Duodenal mucosa (tissue), 2 donors: ENCODE data around the gene PIP5K1B.

Source experiments
- H3K27ac ChIP-seq: one replicate; pipeline ENCODE4 v1.7.0; 2013; ENCODE audit warnings: low read depth, low read length
- H3K27me3 ChIP-seq, 2 donors: one replicate each; pipeline ENCODE4 v1.7.0; 2013; ENCODE audit warnings: low read length in 2 of 2, control low read depth in 1 of 2; ENCODE audit not compliant: insufficient read depth in 2 of 2, control insufficient read depth in 1 of 2
- H3K36me3 ChIP-seq, 2 donors: one replicate each; pipeline ENCODE4 v1.7.0; 2013; ENCODE audit warnings: low read length in 2 of 2, control low read depth in 1 of 2; ENCODE audit not compliant: insufficient read depth in 2 of 2, control insufficient read depth in 1 of 2
- H3K4me1 ChIP-seq, 2 donors: one replicate each; pipeline ENCODE4 v1.7.0; 2013; ENCODE audit warnings: low read length in 2 of 2, control low read depth in 1 of 2; ENCODE audit not compliant: insufficient read depth in 2 of 2, control insufficient read depth in 1 of 2
- H3K4me3 ChIP-seq, 2 donors: one replicate each; pipeline ENCODE4 v1.7.0; 2013; ENCODE audit warnings: low read length in 2 of 2, low read depth in 1 of 2
- H3K9ac ChIP-seq, 2 donors: one replicate each; pipeline ENCODE4 v1.7.0; 2013; ENCODE audit warnings: low read length in 2 of 2, low read depth in 1 of 2
- H3K9me3 ChIP-seq, 2 donors: one replicate each; pipeline ENCODE4 v1.7.0; 2013; ENCODE audit warnings: low read length in 2 of 2, control low read depth in 1 of 2; ENCODE audit not compliant: control insufficient read depth in 1 of 2

PIP5K1B gene

GRCh38 chr9:68883224-68883623 lies 178.2 kb downstream of the PIP5K1B start:
- no peak overlapping the region for H3K9ac ChIP-seq
- no peaks in the 10 kb centered on the region for H3K4me1 ChIP-seq
- H3K27ac ChIP-seq: no peak overlapping the region
- no peak overlapping the region for H3K4me3 ChIP-seq
- H3K36me3 ChIP-seq: peaks cover 10 to 14% of the 10 kb centered on the region in 2 donors
- no peaks in the 10 kb centered on the region for H3K9me3 ChIP-seq
- no peaks in the 10 kb centered on the region for H3K27me3 ChIP-seq

DNA sequence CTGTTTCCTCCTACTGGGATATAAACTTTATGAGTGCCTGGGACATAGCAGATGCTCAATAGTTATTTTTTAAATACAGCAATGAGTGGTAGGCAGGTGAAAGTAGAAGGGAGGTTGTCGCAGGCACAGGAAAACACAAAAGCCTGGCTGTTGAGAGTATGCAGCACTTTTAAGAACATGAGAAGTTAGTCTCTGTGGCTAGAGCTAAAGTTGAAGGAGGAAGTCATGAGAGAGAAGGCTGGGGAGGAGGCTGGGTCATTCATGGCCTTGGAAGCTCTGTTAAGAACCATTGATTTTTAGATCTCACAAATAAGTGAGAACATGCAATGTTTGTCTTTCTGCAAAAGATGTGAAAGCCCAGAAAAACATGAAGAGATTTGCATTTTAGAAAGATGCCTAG lies 182.2 kb downstream of the PIP5K1B start:
- H3K9ac ChIP-seq: no peak overlapping the region
- H3K36me3 ChIP-seq: peaks cover 0 to 12% of the 10 kb centered on the region in 2 donors
- H3K27me3 ChIP-seq: no peaks in the 10 kb centered on the region
- H3K4me3 ChIP-seq: no peak overlapping the region
- H3K4me1 ChIP-seq: no peaks in the 10 kb centered on the region
- H3K9me3 ChIP-seq: no peaks in the 10 kb centered on the region
- H3K27ac ChIP-seq: no peak overlapping the region

DNA sequence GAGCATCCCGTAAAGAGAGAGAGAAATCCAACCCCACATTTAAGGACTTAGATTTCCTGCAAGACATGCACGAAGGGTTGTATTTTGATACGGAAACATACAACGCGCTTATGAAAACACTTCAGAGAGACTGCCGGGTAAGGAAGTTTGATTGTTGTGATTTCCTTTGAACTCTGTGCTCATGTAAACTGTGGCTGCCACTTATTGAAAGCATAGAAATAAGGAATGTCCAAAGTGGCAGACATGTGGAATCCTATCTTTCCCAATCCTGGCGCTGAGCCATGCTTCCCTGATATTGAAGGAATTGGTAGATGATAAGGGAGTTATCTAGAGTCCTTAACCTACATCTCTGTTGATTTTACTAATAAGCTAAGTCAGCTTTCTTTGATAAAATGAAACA lies 189.5 kb downstream of the PIP5K1B start:
- Histone ChIP-seq H3K4me3 (no peak overlapping the region), H3K36me3 (peaks cover 3 to 8% of the 10 kb centered on the region in 2 donors), H3K27me3 (no peaks in the 10 kb centered on the region), H3K27ac (no peak overlapping the region), H3K9ac (no peak overlapping the region), H3K9me3 (no peaks in the 10 kb centered on the region), H3K4me1 (peaks cover 17 to 26% of the 10 kb centered on the region in 2 donors)

DNA sequence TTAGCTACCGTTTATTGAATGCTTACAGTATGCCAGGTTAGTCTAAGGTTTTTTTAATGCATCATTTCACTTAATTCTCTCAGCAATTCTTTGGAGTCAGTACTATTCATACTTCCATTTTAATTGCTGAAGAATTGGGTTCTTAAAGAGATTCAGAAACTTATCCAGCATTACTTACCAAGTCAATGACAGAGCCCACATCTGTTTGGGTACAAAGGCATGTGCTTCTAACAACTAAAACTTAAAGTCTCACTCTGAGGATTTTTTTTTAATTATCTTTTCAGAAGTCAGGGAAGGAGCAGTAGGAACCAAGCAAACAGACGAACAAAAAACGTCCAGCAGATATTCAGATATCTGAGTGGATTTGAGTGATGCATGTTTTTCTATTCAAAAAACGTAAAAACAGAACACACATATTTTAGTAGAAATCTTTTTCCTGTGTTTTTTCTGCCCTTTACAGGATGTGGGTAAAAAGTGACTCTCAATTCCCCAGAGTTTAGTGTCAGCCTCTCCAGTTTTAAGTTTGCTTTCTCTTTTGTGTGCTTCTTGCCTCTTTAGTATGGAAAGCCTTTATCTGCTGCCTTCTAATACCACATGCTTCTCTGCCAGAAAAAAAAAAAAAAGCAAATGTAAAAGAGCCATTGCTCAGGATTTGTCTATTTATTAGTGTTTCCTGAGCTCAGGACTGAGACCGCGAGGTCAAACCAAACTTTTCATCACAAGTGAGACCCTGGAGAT lies 190.9 kb downstream of the PIP5K1B start:
- Histone ChIP-seq H3K9me3 (no peaks in the 10 kb centered on the region), H3K27me3 (no peaks in the 10 kb centered on the region), H3K4me3 (no peak overlapping the region), H3K9ac (no peak overlapping the region), H3K36me3 (peaks cover 0 to 8% of the 10 kb centered on the region in 2 donors), H3K27ac (no peak overlapping the region), H3K4me1 (peaks cover 17 to 26% of the 10 kb centered on the region in 2 donors)

- Histone ChIP-seq H3K9ac (no peak overlapping the region), H3K4me3 (no peak overlapping the region), H3K27ac (no peak overlapping the region)
Measured at GRCh38 chr9:68896486-68896885, 191.4 kb downstream of the PIP5K1B start.

DNA sequence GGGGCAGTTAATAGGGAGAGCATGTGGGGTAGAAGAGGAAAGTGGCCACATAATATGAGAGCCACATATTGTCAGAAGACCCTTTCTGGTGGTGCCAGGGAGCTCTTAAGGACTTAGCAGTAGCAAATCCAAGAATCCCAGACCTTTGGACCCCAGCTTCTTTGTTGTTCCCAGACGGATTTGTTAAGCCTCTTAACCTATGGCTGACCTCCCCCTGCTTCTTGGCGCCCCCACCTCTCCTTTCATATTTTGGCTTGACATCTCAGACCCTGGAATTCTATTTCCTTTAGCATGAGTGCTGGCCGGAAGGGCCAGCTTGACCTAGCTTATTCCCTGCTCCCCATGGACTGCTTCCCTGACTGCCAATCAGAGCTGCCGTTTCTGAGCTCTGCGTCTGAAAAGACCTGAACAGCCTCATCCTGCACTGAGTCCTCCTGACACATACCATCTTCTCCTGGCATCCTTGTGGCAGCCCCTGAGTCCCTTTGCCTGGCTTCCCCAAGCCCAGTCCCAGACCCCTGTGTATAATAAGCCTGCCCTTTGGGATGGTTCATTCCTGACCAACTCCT lies 192.6 kb downstream of the PIP5K1B start:
- Histone ChIP-seq H3K36me3 (peaks cover 0 to 8% of the 10 kb centered on the region in 2 donors), H3K9ac (no peak overlapping the region), H3K27ac (no peak overlapping the region), H3K4me3 (no peak overlapping the region), H3K9me3 (no peaks in the 10 kb centered on the region), H3K27me3 (no peaks in the 10 kb centered on the region), H3K4me1 (peaks cover 17 to 26% of the 10 kb centered on the region in 2 donors)

More at GRCh38 chr9:68896486-68896885, 191.4 kb downstream of the PIP5K1B start:
- peaks cover 17 to 26% of the 10 kb centered on the region in 2 donors for H3K4me1 ChIP-seq
- no peaks in the 10 kb centered on the region for H3K9me3 ChIP-seq
- peaks cover 0 to 8% of the 10 kb centered on the region in 2 donors for H3K36me3 ChIP-seq
- H3K27me3 ChIP-seq: no peaks in the 10 kb centered on the region

DNA sequence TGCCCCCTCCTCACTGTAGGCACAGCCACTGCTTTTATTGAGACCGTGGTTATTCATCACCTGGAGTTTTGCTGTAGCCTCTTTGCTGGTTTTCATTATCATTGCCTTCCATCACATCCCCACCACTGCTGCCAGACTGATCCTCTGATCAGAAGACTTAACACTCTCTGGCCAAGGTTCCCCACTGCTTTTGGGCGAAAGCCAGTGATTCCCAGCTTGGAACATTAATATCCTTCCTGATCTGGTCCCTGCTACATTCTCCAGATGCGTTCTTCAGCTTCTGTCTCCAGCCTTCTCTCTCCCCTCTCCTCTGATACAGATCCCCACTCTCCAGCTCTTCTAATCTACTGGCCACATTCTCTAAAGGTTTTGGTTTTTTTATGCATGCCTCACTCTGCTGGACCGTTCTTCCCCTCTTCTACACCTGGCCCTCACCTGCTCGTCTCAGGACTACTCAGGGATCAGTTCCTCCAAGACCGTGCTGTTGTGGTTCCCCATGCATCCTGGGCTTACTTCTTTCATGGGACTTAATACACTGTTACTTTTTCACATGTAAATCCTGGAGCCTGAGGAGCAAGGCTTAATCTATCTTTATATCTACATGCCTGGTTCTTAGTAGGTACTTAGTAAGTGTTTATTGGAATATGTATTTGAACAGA lies 193.9 kb downstream of the PIP5K1B start:
- H3K4me1 ChIP-seq: peaks cover 17 to 26% of the 10 kb centered on the region in 2 donors
- peaks cover 2 to 11% of the 10 kb centered on the region in 2 donors for H3K36me3 ChIP-seq
- no peak overlapping the region for H3K4me3 ChIP-seq
- no peak overlapping the region for H3K27ac ChIP-seq
- no peaks in the 10 kb centered on the region for H3K27me3 ChIP-seq
- no peak overlapping the region for H3K9ac ChIP-seq
- H3K9me3 ChIP-seq: no peaks in the 10 kb centered on the region

DNA sequence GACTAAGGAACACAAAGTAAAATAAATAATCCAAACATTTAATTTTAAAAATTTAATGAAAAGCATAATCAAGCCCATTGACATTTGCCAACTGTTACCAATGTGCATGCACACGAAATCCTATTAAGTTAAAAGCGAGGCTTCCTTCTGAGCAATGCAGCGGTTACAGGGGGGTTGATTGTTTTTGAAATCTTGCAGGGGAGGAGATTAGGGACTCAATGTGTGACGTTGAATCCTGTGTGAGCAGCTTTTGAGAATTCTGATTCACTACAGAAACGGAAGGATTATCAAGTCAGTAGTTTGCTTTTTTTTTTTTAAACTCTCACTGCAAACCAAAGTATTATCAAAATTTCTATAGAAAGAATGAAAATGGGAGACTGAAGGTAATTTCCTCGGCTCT lies 199.4 kb downstream of the PIP5K1B start:
- Histone ChIP-seq H3K4me1 (no peaks in the 10 kb centered on the region), H3K9me3 (no peaks in the 10 kb centered on the region), H3K36me3 (peaks cover 3 to 4% of the 10 kb centered on the region in 2 donors), H3K9ac (no peak overlapping the region), H3K27me3 (no peaks in the 10 kb centered on the region), H3K4me3 (no peak overlapping the region), H3K27ac (no peak overlapping the region)

DNA sequence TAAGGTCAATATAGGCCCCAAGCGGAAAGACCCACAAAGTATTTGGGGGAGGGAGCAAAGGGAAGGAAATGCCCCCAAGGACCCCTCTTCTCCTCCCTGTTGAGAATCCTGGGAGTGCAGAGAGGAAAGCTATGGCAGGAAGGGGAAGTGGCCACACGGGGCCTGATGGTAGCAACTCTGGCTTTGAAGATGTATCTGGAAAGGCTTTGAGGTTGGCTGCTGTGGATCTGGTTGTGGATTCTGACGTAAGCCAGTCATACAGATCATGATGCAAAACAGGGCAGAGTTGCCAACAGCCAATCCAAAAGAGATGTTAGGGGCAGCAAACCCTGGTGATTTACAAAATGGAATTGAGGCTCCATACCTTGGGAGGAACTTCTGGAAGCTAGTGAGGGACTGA lies 200.1 kb downstream of the PIP5K1B start:
- Histone ChIP-seq H3K4me1 (no peaks in the 10 kb centered on the region), H3K9me3 (no peaks in the 10 kb centered on the region), H3K36me3 (peaks cover 3 to 4% of the 10 kb centered on the region in 2 donors), H3K27me3 (no peaks in the 10 kb centered on the region), H3K9ac (no peak overlapping the region), H3K27ac (no peak overlapping the region), H3K4me3 (no peak overlapping the region)

- Histone ChIP-seq H3K9me3 (no peaks in the 10 kb centered on the region), H3K4me3 (no peak overlapping the region), H3K27ac (no peak overlapping the region), H3K4me1 (peaks cover under 1 to 4% of the 10 kb centered on the region in 2 donors), H3K36me3 (peaks cover 4 to 5% of the 10 kb centered on the region in 2 donors), H3K9ac (no peak overlapping the region), H3K27me3 (no peaks in the 10 kb centered on the region)
Measured at GRCh38 chr9:68907910-68908309, 202.9 kb downstream of the PIP5K1B start.
